CD4-positive, alpha-beta T cell treated with Interleukin-6 at 100 ng/mL for 8 hours (primary cell): Measurements from ENCODE around the gene DENR.
"Not testable (repeated sequence)": the region's sequence is repeated elsewhere in the genome, so short reads cannot be mapped to it uniquely, and the experiment has no call there.

ENCODE experiments used
- DNase-seq: peaks from one replicate; pipeline ENCODE4 v3.0.0-alpha.2; 2020; ENCODE audit warnings: mixed read lengths, low spot score

Gene DENR, protein sequence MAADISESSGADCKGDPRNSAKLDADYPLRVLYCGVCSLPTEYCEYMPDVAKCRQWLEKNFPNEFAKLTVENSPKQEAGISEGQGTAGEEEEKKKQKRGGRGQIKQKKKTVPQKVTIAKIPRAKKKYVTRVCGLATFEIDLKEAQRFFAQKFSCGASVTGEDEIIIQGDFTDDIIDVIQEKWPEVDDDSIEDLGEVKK

DNA sequence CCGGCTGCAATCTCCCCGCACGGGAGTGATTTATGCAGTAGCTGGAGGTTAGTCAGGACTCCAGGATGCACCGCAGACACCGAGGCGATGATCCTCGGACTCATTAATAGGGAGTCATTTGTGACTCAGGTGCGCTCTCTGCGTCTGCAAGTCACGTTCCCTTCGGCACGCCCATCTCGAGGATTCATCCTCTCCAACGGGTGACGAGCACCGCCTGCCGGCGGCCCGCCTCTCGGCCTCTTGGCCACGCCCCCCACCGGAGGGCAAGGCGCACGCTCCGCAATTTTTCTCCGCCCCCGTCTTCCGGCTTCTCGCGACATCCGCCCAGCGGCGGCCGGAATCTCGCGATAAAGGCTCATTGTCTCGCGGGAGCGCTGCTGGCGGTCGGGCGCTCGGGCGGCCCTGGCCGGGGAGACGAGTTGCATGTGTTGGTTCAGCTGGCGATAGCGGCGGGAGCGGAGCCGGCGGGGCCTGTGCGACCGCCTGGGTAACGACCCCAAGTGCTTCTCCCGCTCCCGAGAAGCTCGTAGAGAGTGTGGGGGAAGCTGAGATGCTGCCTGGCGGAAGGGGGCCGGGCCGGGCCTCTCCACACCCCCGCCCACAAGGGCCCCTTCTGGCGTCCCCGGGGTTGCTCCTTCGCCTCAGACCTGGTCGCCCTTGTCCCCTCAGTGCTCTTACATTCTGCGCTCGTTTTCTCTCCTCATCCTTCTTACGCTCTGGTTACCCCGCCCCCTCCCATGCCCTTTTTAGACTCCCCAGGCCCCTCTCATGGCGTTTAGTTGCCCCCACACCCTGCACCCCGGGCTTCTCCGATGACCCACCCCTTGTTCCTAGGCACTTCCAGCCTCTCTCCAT is at the start of gene DENR:
Gene DENR (plus strand): TSS at position 361 of the 855 bp plus-strand sequence. CDS start 878 bp downstream, outside the sequence.
- DNase-seq: peak; percentile 99

DNA sequence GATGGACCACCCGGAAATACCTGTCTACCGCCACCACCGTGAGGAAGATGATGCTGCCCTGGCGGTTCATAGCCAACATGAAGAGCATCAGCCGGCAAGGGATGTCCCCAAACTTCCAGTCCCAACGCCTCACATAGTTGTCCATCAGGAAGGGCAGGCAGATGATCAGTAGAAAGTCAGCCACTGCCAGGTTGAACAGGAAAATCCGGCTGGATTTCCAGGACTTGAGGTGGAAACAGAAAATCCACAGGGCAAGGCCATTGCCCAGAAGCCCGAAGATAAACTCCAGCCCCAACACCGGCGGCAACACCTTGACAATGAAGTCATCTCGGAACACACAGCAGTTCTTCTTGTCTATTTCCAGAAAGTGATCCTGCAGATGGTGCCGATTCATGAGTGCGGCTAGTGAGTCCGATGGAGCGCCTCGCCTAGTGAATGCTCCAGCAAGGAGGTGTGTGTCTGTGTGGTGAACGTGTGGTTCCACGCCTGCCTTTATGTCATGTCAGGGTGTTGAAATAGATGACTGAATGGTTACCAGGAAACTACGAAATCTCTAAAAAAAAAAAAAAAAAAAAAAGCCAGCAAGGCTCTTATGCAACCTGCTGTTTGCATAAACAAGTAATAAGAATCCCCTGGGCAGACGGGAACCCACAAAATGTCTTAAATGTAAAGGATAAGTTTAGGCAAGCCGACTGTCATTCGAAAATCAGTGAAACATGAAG is 49.6 kb upstream of the DENR start, which contains the start of gene HCAR2:
Gene HCAR2 (minus strand): TSS at position 468 of the 722 bp plus-strand sequence. CDS start 74 bp downstream, at position 394.
- DNase-seq: not testable (repeated sequence)

DNA sequence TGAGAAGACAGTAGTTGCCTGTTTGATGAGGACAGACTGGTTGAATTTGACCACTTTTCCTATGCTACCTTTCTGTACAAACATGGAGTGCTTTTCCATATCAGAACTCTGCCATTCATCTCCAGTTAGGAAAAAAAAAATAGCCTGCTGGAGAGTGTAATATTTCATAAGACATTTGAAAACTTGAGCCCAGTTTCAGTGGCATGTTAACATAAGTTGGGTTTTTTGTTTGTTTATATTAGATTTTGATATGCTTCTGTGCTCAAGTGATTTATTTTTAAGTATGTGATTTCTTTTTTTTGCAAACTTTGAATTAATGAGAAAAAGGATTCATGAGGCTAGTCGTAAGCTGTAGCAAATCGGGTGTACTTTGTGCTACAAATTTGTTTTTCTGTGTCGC is 48.8 kb upstream of the DENR start:
- DNase-seq: not testable (repeated sequence)

DNA sequence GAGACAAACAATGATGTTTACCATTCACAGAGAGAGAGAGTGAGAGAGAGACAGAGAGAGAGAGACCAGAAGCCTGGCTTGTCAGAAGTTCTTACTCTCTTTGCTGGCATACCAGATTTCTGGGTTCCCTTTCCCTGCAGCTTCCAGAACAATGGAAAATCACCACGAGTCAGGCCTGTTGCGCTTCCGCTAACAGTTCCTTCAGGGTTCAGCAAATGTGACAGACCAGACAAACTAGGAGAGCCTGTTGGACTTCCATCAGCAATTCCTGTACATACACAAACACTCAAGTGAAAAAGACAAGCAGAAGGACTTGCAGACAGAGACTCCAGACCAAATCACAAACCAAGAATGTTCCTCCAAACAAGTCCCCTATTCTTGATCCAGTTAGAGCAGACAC is 43.3 kb upstream of the DENR start:
- not testable (repeated sequence) for DNase-seq

DNA sequence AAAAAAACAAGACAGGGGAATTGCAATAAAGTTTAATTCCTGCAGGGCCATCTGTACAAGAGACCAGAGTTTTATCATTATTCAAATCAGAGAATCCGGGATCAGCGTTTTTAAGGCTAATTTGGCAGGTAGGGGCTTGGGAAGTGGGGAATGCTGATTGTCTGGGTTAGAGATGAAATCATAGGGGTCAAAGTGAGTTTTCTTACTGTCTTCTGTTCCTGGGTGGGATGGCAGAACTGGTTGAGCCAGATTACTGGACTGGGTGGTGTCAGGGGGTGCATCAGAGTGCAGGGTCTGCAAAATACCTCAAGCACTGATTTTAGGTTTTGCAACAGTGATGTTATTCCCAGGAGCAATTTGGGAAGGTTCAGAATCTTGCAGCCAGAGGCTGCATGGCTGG is 42.3 kb upstream of the DENR start:
- not testable (repeated sequence) for DNase-seq

DNA sequence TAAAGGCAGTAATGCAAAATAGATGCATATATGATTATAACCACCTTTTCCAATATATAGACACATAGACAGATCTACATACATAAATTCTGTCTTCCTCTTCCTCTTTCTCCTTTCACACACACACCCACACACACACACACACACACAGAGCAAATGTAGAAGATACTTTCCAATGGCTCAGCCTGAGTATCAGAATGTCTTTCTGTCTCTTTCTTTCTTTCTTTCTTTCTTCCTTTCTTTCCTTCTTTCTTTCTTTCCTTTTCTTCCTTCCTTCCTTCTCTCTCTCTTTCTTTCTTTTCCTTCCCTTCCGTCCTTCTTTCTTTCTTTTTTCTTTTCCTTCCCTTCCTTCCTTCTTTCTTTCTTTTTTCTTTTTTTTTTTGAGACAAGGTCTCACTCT is 41.4 kb upstream of the DENR start:
- not testable (repeated sequence) for DNase-seq

DNA sequence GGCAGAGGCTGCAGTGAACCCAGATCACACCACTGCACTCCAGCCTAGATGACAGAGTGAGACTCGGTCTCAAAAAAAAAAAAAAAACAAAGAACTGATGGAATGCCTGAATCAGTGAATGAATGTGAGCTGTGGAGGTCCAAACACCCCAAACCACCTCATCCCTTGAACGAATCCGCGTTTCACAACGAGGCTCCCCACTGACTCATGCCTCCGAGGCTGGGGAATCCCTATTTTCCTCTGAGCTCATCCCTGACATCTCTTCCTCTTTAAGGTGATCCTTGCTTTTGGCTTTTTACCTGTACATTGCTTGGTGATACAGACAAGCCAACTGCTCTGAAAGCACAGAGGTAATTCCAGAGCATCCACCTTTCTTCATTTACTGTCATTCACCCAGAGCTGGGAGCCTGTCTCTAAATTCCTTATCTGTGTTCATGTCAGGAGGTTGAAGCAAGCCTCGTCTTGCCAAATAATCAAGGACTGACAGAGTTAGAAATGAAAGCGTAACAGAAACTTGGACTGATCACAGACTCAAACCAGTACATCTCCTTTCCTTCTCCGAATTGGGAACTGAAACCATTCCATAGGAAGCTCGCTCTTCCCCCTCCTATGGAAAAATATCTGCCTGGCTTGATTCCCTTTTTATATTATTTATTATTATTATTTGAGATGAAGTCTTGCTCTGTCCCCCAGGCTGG is 39.0 kb upstream of the DENR start:
- not testable (repeated sequence) for DNase-seq

DNA sequence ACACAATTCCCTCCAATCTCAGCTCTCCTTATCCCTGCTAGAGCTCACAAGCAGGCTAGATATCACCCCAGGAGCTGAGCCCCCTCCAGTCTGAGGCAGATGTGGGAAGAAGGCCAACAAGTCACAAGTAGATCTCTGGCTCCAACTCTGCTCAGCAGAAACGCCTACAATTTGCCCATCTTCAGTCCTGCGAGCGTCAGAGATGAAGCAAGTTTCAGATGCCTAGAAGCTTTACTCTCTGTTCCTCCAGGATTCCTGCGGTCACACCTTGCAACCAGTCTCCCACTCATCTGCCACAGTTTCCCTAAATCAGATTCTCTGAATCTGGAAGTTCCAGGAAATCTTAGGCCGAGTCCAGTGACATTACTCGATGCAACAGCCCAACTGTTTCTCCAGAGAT is 37.4 kb upstream of the DENR start:
- DNase-seq: not testable (repeated sequence)

DNA sequence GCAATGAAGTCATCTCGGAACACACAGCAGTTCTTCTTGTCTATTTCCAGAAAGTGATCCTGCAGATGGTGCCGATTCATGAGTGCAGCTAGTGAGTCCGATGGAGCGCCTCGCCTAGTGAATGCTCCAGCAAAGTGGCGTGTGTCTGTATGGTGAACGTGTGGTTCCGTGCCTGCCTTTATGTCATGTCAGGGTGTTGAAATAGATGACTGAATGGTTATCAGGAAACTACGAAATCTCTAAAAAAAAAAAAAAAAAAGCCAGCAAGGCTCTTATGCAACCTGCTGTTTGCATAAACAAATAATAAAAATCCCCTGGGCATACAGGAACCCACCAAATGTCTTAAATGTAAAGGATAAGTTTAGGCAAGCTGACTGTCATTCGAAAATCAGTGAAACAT is 36.0 kb upstream of the DENR start, which contains the start of gene HCAR3:
Gene HCAR3 (minus strand): TSS at position 154 of the 400 bp plus-strand sequence. CDS start 74 bp downstream, at position 80.
- DNase-seq: not testable (repeated sequence)

DNA sequence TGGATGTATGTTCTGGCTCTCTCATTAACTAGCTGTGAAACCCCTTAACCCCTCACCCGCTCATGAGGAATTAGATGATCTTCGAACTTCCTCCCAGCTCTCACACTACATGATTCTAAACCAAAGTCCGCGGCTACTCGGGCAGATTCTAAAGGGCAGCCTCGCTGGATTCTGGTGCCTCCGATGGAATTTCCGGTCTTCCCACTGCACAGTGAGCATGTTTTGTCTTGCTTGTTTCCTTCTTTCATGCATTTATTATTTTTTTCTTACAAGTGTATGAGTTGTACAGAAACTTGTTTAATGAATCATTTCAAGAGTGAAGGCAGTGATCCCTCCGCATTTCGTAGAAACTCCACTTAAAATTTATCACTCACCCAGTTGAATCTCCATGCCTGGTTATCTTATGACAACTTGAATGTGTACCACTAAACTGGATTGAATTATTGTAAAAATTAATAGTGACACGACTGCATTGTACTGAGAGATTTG is 31.5 kb upstream of the DENR start:
- no peak for DNase-seq

DNA sequence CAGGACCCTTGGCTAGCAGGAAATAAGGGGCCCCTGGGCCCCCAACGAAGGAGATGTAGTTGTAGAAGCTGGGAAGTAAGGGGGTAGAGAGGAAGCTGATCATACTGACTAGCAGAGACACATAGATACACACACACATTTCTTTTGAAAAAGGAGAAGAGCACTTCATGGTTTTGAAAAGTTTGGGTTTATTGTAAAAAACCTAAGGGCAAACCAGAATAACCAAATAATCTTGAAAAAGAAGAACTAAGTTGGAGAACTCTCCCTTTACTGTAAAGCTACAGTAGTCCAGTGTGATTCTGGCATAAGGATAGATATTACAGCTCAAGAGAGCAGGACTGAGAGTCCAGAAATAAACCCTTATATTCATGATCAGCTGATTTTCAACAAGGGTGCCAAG is 30.2 kb upstream of the DENR start:
- DNase-seq: no peak

DNA sequence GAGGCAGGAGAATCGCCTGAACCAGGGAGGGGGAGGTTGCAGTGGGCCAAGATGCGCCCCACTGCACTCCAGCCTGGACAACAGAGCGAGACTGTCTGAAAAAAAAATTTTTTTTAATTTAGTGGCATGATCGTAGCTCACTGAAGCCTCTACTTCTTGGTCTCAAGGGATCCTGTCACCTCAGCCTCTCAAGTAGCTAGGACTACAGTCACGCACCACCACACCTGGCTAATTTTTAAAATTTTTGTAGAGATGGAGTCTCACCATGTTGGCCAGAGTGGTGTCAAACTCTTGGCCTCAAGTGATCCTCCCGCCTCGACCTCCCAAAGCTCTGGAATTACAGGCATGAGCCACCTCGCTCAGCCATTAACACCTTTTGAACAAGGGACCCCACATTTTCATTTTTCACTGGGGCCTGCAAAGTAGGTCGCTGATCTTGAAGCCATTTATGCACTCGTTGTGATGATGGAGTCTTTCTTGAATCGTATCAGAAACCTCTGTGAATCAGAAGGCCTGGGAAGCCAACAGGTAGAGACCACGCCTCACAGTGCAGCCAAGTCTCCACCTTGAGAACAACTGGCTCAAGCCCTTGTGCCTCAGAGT is 27.9 kb upstream of the DENR start:
- no peak for DNase-seq

DNA sequence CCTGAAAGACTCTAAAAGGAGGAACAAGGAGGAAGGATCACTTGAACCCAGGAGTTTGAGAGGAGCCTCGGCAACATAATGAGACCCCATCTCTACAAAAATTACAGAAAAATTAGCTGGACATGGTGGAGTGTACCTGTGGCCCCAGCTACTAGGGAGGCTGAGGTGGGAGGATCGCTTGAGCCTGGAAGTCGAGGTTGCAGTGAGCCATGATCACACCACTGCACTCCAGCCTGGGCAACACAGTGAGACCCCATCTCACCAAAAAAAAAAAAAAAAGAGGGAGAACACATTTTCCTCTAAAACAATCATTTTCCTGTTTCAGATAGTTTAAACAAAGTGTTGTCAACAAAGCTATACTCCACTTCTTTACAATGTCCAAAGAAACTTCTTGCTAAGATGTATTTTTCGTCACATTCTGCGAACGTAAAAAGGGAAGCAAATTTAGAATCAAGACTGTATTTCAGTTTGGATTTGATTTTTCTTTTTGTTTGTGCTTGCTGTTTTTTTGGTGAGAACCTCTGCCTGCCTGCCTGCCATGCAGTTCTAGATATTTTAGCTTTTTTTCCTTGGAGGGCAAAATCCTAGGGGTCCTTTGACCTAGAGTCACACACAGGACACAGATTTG is 27.1 kb upstream of the DENR start:
- no peak for DNase-seq

DNA sequence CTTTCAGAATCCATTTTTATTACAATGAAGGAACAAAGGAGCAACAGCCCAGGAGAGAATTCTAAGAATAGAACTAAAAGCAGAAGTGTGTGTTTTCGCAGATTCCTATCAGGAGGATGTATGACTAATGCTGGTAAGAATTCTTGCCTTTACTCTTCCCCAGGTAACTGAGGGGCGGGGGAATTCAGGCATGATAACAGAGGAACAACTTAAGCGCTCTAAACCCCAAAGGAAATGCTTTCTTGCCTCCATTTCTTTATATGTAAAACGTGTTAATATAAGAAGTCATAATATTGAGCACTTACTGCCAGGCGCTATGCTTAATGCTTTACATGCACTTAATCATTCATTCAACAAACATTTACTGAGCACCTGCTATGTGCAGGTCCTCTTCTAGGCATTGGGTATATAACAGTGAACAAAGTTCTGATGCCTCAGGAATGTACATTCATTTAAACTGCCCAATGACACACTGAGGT is 26.5 kb upstream of the DENR start:
- DNase-seq: peak; percentile 33

DNA sequence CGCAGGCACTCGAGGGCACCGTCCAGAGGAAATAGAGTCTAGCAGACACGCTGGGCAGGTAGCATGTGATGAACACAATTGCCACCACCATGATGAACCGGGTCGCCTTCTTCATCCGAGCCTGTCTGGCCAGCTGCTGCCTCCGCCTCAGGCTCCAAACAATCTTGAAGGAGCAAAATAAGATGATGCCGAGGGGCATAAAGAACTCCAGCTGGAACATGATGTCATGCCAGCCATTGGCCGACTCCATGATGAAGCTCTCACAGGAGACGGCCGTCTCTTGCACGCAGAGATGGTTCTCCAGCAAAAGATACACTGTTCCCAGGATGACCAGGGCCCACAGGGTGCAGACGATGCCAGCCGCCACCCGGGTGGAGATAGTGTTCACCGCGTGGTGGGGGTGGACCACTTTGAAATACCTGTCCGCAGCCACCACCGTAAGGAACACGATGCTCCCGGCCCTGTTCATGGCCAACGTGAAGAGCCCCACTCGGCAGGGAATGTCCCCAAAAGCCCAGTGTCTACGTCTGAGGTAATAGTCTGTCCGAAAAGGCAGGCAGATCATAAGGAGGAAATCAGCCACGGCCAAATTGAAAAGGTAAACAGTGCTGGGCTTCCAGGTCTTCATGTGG is 22.9 kb upstream of the DENR start:
- DNase-seq: no peak

DNA sequence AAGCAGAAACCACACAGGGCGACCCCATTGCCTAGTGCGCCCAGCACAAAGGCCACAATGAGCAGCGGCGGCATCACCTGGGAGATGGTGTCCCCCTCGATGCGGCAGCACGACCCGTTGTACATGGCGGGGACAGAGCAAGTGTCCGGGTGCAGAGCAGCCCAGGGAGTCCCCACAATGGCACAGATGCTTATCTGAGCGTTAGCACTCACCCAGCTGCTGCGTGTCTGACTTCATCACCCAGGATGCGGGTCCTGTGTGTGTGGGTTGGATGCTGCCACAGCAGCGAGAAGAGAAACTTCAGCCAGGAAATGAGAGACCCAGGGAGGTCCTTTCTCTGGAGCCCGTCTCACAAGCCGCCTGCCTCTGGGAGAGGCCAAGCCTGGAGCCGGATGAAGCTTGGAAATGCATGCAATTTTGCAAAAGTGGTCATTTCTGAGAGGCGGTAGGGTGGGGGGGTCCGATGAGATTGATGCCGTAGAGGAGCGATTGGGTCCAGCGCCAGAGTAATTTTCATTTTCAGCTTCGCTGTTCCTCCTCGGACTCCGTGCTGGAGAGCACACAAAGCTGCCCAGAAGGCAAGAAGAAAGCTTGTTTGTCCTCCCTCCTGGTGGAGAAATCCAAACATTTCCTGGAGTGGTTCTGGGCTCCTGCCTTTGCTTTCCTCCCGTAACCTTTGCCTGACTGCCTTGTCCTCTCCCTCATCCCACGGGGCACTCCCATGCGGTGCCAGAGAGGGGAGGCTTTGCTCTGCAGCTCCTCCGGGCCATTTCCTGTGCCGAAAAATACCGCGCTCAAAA is 22.2 kb upstream of the DENR start, which contains the start of gene HCAR1:
Gene HCAR1 (minus strand): TSS at position 630 of the 800 bp plus-strand sequence. CDS start 505 bp downstream, at position 125.
- DNase-seq: peak; percentile 32

DNA sequence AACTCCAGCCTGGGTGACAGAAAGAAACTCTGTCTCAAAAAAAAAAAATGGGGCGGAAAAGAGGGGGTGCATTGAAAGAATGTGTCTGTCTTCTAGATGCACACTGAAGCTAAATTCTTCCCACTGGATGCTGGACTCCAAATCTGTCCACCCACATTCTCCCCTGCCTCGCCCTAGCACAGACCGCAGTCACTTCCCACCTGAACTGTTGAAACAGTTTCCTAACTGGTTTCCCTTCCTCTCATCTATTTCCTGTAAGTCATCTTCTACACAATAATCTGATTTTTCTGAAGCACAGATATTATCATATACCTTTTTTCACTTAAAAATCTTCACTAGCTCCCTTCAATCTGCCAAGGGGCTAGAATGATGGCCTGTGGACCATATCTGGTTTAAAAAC is 20.5 kb upstream of the DENR start:
- no peak for DNase-seq

DNA sequence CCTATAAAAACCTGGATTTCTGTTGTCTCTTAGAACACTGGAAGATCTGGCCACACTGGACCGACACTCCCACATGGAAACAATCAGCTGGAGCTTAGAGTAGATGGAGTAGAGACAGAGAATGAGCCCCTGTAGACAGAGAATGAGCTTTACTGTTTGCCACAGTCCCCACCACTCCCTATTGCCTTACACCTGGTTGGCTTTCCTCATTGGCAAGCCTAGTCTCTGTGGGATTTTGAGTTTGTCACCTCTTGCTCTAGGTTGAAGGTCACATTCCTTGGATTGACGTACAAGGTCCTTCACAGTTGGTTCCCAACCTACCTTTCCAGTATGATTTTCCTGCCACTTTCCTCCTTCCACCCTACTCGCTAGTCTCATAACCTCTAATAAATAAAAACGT is 20.0 kb upstream of the DENR start:
- no peak for DNase-seq

DNA sequence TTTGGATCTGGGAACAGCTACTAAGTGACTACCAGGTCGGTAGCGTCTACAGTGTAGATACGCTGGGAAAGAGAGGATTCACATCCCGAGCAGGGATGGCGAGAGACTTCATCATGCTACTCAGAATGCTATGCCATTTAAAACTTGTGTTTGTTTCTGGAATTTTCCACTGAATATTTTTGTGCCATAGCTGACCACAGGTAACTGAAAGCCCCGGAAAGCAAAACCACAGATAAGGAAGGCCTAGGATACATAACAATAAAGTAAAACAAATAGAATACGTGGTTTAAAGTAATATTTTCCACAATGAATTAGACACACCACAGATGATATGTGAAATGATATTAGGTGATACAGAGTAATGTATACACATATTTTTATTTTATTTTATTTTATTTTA is 14.1 kb upstream of the DENR start:
- DNase-seq: no peak
